ENCODE measurements around the gene CELF4.

DNA sequence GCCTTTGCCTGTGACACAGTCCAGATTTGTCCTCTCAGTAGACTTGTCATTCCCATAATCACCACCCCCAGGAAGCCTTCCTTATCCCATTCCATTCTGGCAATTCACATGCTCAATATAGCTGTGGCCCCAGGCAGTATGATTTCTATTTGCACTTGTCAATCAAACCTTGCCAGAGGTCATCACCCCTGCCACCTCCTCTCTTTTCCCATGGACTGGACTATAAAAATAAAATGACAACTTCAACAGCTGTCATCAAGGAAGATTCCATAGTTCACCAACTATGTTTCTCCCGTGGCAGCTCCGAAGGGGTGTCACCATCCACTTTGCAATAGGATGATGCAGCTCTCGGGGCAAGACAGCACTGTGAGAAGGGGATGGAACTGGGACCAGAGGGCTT is 255.7 kb downstream of the CELF4 start:
- TF ChIP-seq POLR2A (IDR thresholded peaks at IDR 0.05): no peak
- TF ChIP-seq, protein P1, sequence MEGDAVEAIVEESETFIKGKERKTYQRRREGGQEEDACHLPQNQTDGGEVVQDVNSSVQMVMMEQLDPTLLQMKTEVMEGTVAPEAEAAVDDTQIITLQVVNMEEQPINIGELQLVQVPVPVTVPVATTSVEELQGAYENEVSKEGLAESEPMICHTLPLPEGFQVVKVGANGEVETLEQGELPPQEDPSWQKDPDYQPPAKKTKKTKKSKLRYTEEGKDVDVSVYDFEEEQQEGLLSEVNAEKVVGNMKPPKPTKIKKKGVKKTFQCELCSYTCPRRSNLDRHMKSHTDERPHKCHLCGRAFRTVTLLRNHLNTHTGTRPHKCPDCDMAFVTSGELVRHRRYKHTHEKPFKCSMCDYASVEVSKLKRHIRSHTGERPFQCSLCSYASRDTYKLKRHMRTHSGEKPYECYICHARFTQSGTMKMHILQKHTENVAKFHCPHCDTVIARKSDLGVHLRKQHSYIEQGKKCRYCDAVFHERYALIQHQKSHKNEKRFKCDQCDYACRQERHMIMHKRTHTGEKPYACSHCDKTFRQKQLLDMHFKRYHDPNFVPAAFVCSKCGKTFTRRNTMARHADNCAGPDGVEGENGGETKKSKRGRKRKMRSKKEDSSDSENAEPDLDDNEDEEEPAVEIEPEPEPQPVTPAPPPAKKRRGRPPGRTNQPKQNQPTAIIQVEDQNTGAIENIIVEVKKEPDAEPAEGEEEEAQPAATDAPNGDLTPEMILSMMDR (IDR thresholded peaks at IDR 0.05): no peak

Data from lower leg skin (tissue), 3 donors.